GM18520 (cell line): ENCODE measurements around the gene ITPR2.
A peak's percentile ranks its signal among the peaks of the same experiment; 100 is the strongest.

Experiments used
- ATAC-seq: cut with Tn5 transposase; IDR thresholded peaks from one replicate; pipeline ENCODE4 v1.9.1; 2021; ENCODE audit not compliant: unreplicated experiment

ITPR2 gene

DNA sequence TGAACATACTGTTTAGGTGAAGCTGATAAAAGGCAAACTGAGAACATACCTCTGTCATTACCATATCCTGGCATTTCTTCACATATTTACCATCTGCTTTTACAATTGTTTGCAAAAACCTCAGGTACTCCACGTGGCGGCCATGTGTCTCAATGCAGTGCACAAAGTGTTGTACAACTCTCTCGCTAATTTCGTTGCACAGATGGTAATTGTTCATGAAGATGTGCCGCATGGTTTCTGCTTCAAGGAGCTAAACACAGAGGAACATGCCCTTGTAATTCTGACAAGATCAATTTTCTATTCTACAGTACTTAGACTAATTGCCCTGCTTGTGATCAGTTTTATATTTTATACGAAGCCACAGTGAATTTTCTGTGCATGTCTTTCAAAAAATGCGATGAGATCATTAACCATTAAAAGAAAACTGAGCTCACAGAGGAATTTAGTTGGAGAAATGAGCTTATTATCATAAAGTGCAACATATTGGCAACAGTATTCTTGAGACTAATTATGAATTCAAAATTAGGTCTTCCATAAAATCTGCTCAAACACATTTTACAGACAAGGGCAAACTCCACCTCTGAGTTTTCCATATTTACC lies 233.8 kb downstream of the ITPR2 start:
- ATAC-seq: no peak

DNA sequence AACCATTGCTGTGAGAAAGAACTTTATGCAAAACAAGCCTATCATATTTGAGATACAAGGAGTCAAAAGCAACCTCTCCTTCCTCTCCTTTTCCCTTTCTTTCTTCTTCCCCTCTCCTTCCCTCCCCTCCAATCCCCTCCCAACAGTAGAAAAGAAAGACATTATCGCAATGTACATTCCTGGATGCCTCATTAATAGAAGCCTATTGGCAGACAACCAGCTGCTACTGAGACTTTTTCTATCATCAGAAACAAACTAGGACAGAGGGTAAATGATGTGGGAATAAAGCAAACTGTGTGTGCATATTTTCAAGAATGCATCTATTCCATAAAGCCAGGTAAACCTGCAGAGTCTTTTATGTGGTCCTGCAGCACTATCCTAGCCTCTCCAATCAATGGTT lies 237.2 kb downstream of the ITPR2 start:
- no peak for ATAC-seq

DNA sequence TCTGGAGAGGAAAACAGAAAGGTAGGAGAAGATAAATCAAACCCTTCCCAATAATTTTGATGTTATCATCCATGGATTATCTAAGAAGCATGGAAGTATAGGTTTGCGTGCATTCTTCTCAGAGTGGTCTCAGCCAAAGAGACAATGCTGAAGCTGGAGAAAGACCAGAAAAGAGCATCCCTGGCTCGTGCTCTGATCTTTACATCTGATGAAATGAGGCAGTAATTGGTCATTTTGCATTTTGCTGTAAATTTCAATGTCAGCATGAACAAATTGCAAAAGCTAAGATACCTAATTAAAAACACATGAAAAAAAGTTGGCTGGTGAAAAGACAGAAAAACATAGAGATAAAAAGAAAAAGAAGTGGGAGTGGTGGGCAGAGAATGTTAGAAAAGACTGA lies 252.4 kb downstream of the ITPR2 start:
- no peak for ATAC-seq

DNA sequence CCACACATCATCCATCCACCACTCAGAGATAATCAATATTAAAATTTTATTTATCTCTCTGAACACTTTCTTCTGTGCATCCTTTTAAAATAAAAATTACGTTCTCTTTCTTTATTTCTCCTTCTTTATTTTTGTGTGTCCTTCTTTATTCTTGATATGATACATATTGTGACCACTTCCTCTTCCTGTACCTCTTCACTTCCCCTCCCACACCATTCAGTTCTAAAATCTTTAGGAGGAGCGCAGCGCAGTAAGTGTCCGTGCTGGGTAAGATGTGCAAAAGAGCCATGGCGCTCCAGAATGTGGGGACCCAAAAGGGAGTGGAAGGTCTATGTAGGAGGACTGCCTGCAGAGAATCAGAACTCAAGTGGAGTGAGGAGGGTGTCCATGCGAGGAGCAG lies 256.7 kb downstream of the ITPR2 start:
- ATAC-seq: no peak

DNA sequence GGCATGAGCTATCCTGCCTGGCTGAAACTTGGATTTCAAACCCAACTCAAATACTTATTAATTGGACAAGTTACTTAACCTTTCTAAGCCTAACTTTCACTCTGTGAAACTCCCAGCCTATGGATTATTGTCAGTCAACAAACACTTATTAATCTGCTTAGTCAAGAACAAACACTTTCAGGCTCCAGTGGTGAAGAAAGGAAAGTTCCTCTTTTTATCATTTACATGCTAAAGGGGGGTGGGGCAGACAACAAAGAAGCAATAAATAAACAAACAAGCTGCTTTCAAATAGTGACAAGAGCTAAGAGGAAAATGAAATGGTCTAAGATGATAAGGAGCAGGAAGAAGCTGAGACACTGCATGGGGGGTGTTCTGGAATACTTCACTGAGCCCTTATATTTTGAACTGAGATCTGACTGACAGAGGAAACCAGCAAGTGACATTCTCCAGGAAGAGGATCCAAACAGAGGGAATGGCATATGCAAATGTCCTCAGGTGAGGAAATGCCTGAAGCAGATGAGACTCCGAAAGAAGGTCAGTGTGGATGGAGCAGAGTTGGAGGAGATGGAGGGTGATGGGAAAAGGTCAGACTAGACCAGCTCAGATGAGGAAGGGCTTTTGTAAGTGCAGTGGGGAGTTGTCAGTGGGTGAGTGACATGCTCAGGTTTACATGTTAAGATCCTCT lies 259.6 kb downstream of the ITPR2 start:
- ATAC-seq: no peak

DNA sequence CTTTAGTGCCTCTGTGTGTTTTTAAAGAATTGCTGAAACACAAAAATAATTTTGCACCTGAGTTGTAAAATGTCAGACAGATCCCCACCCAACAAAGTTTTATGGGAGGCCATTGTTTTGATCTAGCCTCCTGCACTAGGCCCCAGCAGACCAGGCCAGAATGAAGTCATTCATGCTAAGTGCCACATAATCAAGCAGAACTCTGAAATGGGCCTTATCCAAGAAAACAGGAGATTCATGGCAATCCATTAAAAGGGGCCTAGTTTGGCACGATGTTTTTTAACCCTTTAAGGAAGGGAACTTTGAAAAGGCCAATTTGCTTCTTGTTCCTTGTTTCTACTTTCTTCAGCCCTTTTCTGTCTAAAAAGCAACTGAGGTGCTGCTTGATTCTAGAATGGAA lies 260.9 kb downstream of the ITPR2 start:
- ATAC-seq: no peak

DNA sequence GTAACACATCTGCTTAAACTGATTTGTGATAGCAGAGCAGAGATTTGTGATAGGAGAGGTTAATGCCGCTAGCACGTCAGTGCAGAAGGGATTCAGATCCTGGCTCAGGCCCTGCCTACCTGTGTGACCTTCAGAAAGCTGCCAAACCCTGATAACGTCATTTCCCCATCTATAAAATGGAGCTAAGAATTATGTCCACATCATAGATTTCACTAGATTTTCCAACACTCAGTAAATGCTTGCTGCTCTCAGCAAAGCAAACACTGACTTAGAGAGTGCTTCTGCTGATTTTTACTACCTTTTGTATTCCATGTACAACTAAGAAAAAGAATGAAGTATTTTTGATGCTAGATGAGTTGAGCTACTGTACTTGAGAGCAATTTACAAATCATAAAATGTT lies 261.4 kb downstream of the ITPR2 start:
- ATAC-seq: no peak

DNA sequence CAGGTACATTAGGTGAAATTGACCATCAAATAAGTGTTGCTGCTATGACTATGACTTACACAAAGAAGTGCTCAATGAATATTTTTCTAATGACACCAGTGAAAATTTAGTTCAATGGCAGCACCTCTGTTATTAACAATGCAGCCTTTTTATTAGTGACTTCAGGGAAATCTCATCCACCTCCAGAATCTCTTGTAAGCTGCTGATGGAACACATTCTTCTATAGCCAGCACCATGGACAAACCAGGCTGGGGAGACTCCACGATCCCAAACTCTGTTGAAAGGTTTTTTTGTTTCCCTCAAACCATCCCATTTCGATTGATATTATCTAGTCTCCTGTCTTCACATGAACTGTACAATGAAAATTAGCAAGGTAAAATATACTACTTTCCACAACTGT lies 265.9 kb downstream of the ITPR2 start:
- ATAC-seq: no peak

DNA sequence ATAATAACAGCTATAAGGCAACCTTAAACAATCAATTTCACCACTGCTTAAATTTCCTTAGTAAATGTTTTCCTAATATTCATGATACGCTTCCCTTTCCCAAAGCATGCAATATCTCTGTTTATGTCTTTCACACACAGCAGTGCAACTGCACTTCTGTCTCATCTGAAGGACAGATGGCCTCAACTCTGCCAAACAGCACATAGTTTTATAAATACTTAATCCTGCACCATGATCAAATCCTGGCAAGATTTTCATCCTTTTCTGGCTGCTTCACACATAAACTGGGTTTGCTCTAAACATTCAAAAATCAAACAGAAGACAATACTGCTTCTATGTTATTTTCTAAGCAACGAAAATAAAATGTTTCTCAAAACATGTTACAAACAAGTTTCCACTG lies 266.3 kb downstream of the ITPR2 start:
- no peak for ATAC-seq

DNA sequence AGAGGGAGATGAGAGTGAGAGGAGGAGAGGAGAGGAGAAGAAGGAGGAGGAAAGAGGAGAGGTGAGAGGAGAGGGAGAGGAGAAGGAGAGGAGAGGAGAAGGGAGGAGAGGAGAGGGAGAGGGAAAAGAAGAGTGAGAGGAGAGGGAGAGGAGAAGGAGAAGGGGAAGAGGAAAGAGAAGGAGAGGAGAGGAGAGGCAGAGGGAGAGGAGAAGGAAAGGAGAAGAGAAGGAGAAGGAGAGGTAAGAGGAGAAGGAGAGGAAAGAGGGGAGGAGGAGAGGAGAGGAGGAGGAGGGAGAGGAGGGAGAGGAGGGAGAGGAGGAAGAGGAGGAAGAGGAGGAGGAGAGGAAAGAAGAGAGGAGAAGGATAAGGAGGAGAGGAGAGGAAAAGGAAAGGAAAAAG lies 266.8 kb downstream of the ITPR2 start:
- no peak for ATAC-seq

DNA sequence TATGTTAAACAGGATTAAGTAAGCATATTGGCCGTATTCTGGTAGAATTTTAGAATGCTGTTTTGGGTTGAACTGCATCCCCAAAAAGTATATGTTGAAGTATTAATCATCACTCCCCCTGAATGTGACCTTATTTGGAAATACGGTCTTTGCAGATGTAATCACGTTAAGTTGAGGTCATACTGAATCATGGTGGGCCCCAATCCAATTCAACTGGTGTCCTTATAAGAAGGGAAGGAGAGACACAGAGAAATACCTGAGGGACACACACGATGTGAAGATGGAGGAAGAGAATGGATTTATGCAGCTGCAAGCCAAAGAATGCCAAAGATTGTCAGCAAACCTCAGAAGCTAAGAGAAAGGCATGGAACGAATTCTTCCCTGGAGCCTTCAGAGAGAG lies 268.6 kb downstream of the ITPR2 start:
- ATAC-seq: no peak

DNA sequence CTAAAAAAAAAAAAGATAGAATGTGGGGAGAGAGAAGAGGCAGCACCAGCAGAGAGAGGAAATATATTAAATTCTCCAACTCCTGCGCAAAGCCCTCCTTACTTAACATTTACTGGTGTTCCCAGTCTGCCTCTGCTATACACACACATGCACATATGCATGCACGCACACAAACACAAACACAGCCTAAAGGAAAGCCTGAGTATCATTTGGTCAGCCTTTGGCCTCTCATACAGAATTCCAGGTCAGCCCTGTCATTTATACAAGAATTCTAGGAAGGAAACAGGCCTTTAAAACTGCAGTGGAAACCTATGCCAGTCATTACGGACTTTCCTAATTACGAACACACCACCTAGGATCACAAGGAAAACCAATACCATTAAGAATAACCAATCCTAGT lies 269.4 kb downstream of the ITPR2 start:
- ATAC-seq: no peak

DNA sequence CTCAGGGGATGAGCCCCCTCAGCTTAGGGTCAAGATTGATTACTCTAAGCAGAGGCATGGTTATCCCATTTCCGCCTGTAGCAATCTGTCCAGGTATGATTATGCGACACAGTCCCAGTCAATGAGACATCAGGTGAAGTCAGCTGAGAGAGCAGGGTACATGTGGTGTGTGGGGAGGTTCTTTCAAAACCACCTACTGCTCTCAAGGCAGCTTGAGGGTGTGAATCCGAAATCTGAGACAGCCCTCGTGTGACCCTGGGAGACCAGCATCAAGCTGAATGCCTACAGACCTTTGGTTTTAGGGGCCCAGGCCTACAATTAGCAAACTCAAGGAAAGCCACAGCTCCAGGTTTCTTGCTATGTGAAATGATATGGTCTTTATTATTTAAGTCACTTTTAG lies 275.7 kb downstream of the ITPR2 start:
- ATAC-seq: peak; percentile 61

DNA sequence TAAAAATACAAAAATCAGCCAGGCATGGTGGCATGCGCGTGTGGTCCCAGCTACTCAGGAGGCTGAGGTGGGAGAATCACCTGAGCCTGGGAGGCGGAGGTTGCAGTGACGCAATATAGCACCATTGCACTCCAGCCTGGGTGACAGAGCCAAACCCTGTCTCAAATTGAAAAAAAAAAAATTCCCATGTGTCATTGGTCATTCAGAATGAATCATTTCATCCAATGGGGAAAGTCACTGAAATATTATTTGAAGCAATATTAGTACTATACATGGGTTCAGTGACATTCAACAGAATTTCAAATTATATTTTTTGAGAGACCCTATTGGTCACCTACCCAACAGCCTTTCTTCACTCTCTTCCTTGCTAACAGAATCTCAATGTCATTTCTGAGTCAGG lies 276.1 kb downstream of the ITPR2 start:
- peak; percentile 5 for ATAC-seq

DNA sequence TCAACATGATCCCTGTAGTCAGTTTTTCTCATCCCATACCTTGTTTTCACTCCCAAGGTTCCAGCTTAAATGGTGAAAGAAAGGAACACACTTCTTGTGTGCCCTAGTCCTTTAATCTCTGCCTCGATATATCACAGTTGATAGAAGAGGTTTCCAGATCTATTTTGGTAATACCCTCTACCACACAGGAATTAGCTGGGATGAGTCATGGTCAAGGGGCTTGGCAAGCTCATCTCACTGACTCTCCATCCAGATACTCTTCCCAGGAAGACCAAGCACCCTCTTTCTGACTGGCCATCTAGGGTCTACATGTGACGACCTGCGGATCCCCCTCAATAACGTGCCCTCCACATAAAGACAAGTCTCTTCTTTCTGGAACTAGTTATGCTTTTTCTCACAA lies 277.9 kb downstream of the ITPR2 start:
- no peak for ATAC-seq

DNA sequence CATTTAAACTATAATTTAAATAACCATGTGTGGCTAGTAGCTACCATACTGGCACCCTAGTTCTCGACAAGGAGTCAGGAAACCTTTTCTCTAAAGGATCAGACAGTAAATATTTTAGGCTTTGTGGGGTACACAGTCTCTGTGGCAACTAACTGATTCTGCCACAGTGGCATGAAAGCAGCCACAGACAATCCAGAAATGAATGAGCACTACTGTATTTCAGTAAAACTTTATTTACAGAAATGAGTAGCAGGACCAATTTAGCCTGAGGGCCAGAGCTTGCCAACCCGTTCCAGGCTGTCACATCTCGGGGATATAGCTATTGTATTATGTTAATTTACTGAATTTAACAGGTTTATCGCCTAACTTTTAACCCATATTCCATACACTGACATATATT lies 278.7 kb downstream of the ITPR2 start:
- peak; percentile 50 for ATAC-seq

DNA sequence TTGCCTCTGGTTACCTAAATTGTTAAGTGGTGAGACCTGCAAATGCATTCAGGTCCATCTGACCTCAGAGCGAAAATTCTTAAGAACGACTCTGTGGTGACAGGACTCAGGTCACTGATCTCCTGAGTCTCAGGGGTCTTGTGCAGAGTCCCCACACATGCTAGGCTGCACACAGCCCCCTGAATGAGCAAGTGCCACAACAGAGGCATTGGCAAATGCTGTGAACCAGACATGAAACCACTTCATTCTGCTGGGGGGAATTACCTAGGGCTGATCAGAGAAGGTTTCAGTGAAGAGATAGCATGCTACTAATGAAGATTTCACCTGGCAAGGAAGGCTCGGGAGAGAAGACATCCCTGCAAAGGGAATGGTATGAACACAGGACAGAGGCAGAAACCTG lies 281.6 kb downstream of the ITPR2 start:
- ATAC-seq: no peak

DNA sequence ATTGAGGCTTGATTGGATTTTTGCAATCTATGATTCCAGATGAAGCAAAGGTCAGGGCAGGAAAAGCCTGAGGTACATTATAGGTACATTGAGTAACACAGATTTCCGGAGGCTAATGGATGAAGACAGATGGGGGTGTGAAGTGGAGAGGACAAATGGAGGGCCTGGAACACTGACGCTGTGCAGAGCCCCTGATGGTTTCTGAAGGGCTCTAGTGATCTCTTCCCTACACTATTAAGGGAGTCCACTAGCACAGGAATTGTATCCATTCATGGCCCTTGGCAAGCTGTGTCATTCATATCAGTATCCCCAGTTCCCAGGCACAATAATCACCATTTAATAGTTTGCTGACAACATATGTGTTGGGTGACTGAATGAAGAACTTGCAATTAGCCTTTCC lies 284.8 kb downstream of the ITPR2 start:
- ATAC-seq: no peak

DNA sequence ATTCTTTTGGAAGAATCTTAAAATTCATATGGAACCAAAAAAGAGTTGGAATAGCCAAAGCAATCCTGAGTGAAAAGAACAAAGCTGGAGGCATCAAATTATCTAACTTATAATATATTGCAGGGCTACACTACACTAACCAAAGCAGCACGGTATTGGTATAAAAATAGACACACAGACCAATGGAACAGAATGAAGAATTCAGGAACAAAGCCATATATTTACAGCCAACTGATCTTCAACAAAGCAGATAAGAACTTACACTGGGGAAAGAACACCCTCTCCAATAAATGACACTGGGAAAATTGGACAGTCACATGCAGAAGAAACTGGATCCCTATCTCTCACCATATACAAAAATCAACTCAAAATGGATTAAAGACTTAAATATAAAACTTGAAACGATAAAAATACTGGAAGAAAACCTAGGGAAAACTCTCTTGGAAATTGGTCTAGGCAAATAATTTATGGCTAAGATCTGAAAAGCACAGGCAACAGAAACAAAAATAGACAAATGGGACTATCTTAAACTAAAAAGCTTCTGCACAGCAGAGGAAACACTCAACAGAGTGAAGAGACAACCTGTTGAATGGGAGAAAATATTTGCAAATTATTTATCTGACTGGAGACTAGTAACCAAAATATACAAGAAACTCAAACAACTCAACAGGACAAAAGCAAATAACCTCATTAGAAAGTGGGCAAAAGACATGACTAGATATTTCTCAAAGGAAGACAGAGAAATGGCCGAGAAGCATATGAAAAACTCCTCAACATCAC lies 286.3 kb downstream of the ITPR2 start:
- no peak for ATAC-seq

DNA sequence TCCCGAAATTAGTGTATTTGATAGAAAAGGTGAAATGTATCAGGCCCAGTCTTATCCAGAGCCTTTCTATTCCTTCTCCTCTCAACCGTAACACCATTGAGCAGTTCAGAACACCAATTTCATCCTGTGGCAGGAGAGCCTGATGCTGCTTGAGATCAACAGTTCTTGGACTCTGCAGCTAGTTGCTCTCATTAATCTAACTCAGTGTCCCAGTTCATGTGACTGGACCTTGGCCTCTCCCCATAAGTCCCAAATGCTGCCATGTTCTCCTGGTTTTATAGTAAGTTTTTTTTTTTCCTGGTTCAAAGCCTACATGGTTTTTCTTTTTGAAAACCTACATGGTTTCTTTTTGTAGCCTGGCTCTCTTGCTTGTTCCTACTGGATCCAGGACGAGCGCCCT lies 293.9 kb downstream of the ITPR2 start:
- ATAC-seq: no peak

DNA sequence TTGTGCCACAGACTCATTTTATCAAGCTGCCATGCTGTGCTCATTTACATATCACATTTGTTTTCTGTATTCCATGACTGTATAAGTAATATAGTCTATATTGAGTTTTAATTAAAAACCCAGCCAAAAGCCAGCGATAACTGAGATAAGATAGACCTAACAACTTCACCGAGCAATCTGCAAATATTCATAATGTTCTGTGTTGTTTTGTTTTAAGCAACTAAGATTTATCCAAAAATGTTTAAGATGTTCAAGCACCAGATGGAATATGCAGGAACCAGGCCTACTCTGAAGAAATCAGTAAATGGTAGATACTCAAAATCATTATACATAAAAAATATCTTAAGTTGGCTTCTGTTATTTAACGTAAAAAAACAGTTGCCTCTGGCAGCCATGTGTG lies 295.3 kb downstream of the ITPR2 start:
- no peak for ATAC-seq

DNA sequence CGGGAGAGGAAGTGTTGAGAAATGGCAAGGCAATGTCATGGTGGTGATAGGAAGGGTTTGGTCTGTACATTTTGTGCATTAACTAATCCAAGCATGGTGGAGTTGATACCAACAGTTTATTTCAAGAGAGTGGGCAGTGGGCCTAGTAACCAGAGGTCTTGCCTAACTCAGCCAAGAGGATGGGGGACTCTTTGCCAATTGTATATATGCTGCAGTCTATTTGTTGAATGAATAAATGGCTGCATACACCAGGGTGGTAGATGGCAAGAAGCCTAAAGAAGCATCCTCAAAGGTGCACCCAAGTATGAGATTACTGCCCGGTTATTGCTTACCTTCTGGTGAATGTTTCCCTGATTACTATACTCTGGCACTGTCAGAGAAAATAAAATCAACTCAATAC lies 295.9 kb downstream of the ITPR2 start:
- no peak for ATAC-seq
